Activated naive CD4-positive, alpha-beta T cell treated with anti-CD3 and anti-CD28 coated beads for 36 hours (primary cell): ENCODE data around the gene FTO. TPM values are rescaled to one million over a fixed set of nuclear protein-coding genes. Genes with fewer than 3 reads are reported as not detected.

Experiments
- CTCF ChIA-PET: fragments of 350-600 bp; sonication (Branson Sonifier 250); formaldehyde crosslinking; loops from one replicate; lab custom pipeline; 2021; ENCODE audit warnings: antibody characterized with exemption; lab: Charles Lee
- DNase-seq: peaks from one replicate; pipeline ENCODE4 v3.0.0-alpha.2; 2020
- H3K27ac Mint-ChIP-seq: one replicate; pipeline ENCODE4 v1.8.0; 2021; ENCODE audit warnings: mild to moderate bottlenecking, mixed read lengths
- H3K27me3 Mint-ChIP-seq: one replicate; pipeline ENCODE4 v1.8.0; 2021; ENCODE audit warnings: low read depth, mixed read lengths
- H3K36me3 Mint-ChIP-seq: one replicate; pipeline ENCODE4 v1.8.0; 2021; ENCODE audit warnings: low read depth, mixed read lengths
- H3K4me1 Mint-ChIP-seq: one replicate; pipeline ENCODE4 v1.8.0; 2021; ENCODE audit warnings: low read depth, mixed read lengths
- H3K4me3 Mint-ChIP-seq: one replicate; pipeline ENCODE4 v1.8.0; 2021; ENCODE audit warnings: mild to moderate bottlenecking, moderate library complexity, mixed read lengths
- H3K9me3 Mint-ChIP-seq: one replicate; pipeline ENCODE4 v1.8.0; 2021; ENCODE audit warnings: mixed read lengths
- intact Hi-C: fragments of 100-400 bp; cut with micrococcal nuclease; formaldehyde crosslinking; loops from one replicate; pipeline ENCODE4 v1.15.1; 2023
- total RNA-seq, 2 experiments: library from RNA; stranded (reverse); gene quantifications; one replicate each; pipeline ENCODE4 v1.2.3, GENCODE V29; 2021

Gene FTO
- total RNA-seq, 2 experiments from 2014 or later = 60.2 to 63.9 TPM

GRCh38 chr16:53960050-53960812, 256.3 kb downstream of the FTO start:
- intact Hi-C loops = no loop called here
- H3K36me3 Mint-ChIP-seq = peaks cover 5% of the 10 kb centered on the region
- no peaks in the 10 kb centered on the region for H3K4me1 Mint-ChIP-seq
- no peaks in the 10 kb centered on the region for H3K9me3 Mint-ChIP-seq
- CTCF ChIA-PET = no interaction called here
- H3K4me3 Mint-ChIP-seq = no peak overlapping the region
- H3K27me3 Mint-ChIP-seq = no peaks in the 10 kb centered on the region
- no peak for DNase-seq
- no peak overlapping the region for H3K27ac Mint-ChIP-seq

- Mint-ChIP-seq H3K36me3 (peaks cover 3% of the 10 kb centered on the region), H3K9me3 (no peaks in the 10 kb centered on the region), H3K27me3 (no peaks in the 10 kb centered on the region), H3K27ac (no peak overlapping the region), H3K4me1 (no peaks in the 10 kb centered on the region), H3K4me3 (no peak overlapping the region)
- DNase-seq = no peak
- CTCF ChIA-PET = no interaction called here
- intact Hi-C loops = no loop called here
Measured at GRCh38 chr16:53960954-53961616, 257.1 kb downstream of the FTO start.

- no peak overlapping the region for H3K27ac Mint-ChIP-seq
- no peaks in the 10 kb centered on the region for H3K4me1 Mint-ChIP-seq
- H3K36me3 Mint-ChIP-seq = no peaks in the 10 kb centered on the region
- DNase-seq = no peak
- intact Hi-C loops = no loop called here
- CTCF ChIA-PET = no interaction called here
- no peaks in the 10 kb centered on the region for H3K9me3 Mint-ChIP-seq
- H3K27me3 Mint-ChIP-seq = no peaks in the 10 kb centered on the region
- no peak overlapping the region for H3K4me3 Mint-ChIP-seq
Measured at GRCh38 chr16:53962041-53962440, 258.1 kb downstream of the FTO start.

GRCh38 chr16:53964145-53964790, 260.3 kb downstream of the FTO start:
- no peak for DNase-seq
- Mint-ChIP-seq H3K4me3 (no peak overlapping the region), H3K27me3 (no peaks in the 10 kb centered on the region), H3K9me3 (no peaks in the 10 kb centered on the region), H3K36me3 (no peaks in the 10 kb centered on the region), H3K27ac (no peak overlapping the region), H3K4me1 (no peaks in the 10 kb centered on the region)
- intact Hi-C loops = no loop called here
- CTCF ChIA-PET = interaction anchor here (0.7 kb wide), 1 partner anchor 19 kb away, joined by 3 read pairs; no protein-coding TSS in a partner anchor

GRCh38 chr16:53966821-53967571, 263.0 kb downstream of the FTO start:
- H3K9me3 Mint-ChIP-seq = no peaks in the 10 kb centered on the region
- no peaks in the 10 kb centered on the region for H3K27me3 Mint-ChIP-seq
- no peak overlapping the region for H3K27ac Mint-ChIP-seq
- H3K4me1 Mint-ChIP-seq = no peaks in the 10 kb centered on the region
- CTCF ChIA-PET = no interaction called here
- intact Hi-C loops = no loop called here
- no peak for DNase-seq
- no peak overlapping the region for H3K4me3 Mint-ChIP-seq
- H3K36me3 Mint-ChIP-seq = no peaks in the 10 kb centered on the region

GRCh38 chr16:53967572-53967971, 263.6 kb downstream of the FTO start:
- DNase-seq = no peak
- Mint-ChIP-seq H3K4me1 (no peaks in the 10 kb centered on the region), H3K36me3 (no peaks in the 10 kb centered on the region), H3K27me3 (no peaks in the 10 kb centered on the region), H3K9me3 (no peaks in the 10 kb centered on the region), H3K27ac (no peak overlapping the region), H3K4me3 (no peak overlapping the region)
- intact Hi-C loops = no loop called here
- CTCF ChIA-PET = no interaction called here

- CTCF ChIA-PET = no interaction called here
- intact Hi-C loops = no loop called here
- no peaks in the 10 kb centered on the region for H3K36me3 Mint-ChIP-seq
- no peak overlapping the region for H3K27ac Mint-ChIP-seq
- no peaks in the 10 kb centered on the region for H3K9me3 Mint-ChIP-seq
- no peak overlapping the region for H3K4me3 Mint-ChIP-seq
- H3K27me3 Mint-ChIP-seq = no peaks in the 10 kb centered on the region
- H3K4me1 Mint-ChIP-seq = no peaks in the 10 kb centered on the region
- no peak for DNase-seq
Measured at GRCh38 chr16:53968454-53968853, 264.5 kb downstream of the FTO start.

GRCh38 chr16:53968896-53969295, 264.9 kb downstream of the FTO start:
- H3K27ac Mint-ChIP-seq = no peak overlapping the region
- H3K4me1 Mint-ChIP-seq = no peaks in the 10 kb centered on the region
- H3K27me3 Mint-ChIP-seq = no peaks in the 10 kb centered on the region
- H3K4me3 Mint-ChIP-seq = no peak overlapping the region
- CTCF ChIA-PET = no interaction called here
- H3K9me3 Mint-ChIP-seq = no peaks in the 10 kb centered on the region
- no peak for DNase-seq
- intact Hi-C loops = no loop called here
- H3K36me3 Mint-ChIP-seq = no peaks in the 10 kb centered on the region

- Mint-ChIP-seq H3K27me3 (no peaks in the 10 kb centered on the region), H3K27ac (no peak overlapping the region), H3K9me3 (no peaks in the 10 kb centered on the region), H3K36me3 (no peaks in the 10 kb centered on the region), H3K4me3 (no peak overlapping the region), H3K4me1 (no peaks in the 10 kb centered on the region)
- CTCF ChIA-PET = no interaction called here
- intact Hi-C loops = no loop called here
- DNase-seq = no peak
Measured at GRCh38 chr16:53971616-53972015, 267.7 kb downstream of the FTO start.

- CTCF ChIA-PET = no interaction called here
- Mint-ChIP-seq H3K9me3 (no peaks in the 10 kb centered on the region), H3K27ac (no peak overlapping the region), H3K4me1 (no peaks in the 10 kb centered on the region), H3K4me3 (no peak overlapping the region), H3K36me3 (no peaks in the 10 kb centered on the region), H3K27me3 (no peaks in the 10 kb centered on the region)
- intact Hi-C loops = no loop called here
- DNase-seq = no peak
Measured at GRCh38 chr16:53973021-53973420, 269.1 kb downstream of the FTO start.

GRCh38 chr16:53974484-53975080, 270.6 kb downstream of the FTO start:
- H3K4me1 Mint-ChIP-seq = no peaks in the 10 kb centered on the region
- no peaks in the 10 kb centered on the region for H3K36me3 Mint-ChIP-seq
- no peak for DNase-seq
- H3K27ac Mint-ChIP-seq = no peak overlapping the region
- H3K27me3 Mint-ChIP-seq = no peaks in the 10 kb centered on the region
- H3K4me3 Mint-ChIP-seq = no peak overlapping the region
- intact Hi-C loops = no loop called here
- no peaks in the 10 kb centered on the region for H3K9me3 Mint-ChIP-seq
- CTCF ChIA-PET = no interaction called here

GRCh38 chr16:53980675-53981074, 276.7 kb downstream of the FTO start:
- no peak for DNase-seq
- Mint-ChIP-seq H3K4me3 (no peak overlapping the region), H3K4me1 (no peaks in the 10 kb centered on the region), H3K27ac (no peak overlapping the region), H3K27me3 (no peaks in the 10 kb centered on the region), H3K9me3 (no peaks in the 10 kb centered on the region), H3K36me3 (peaks cover 2% of the 10 kb centered on the region)
- intact Hi-C loops = no loop called here
- CTCF ChIA-PET = no interaction called here
